Osteocyte (in vitro differentiated cells): Measurements from ENCODE around the gene NT5C2. TPM values are rescaled to one million over a fixed set of nuclear protein-coding genes. Genes with fewer than 3 reads are reported as not detected.

Source experiments
- DNase-seq: peaks from one replicate; pipeline ENCODE4 v3.0.0; 2021; ENCODE audit warnings: mixed read lengths; ENCODE audit not compliant: unreplicated experiment; ENCODE audit errors: extremely low spot score
- H3K27ac Mint-ChIP-seq: one replicate; pipeline ENCODE4 v1.8.0; 2021; ENCODE audit warnings: mild to moderate bottlenecking, mixed read lengths; ENCODE audit not compliant: unreplicated experiment
- H3K27me3 Mint-ChIP-seq: one replicate; pipeline ENCODE4 v1.8.0; 2021; ENCODE audit warnings: mixed read lengths; ENCODE audit not compliant: unreplicated experiment
- H3K36me3 Mint-ChIP-seq: one replicate; pipeline ENCODE4 v1.8.0; 2021; ENCODE audit warnings: mixed read lengths; ENCODE audit not compliant: unreplicated experiment
- H3K4me1 Mint-ChIP-seq: one replicate; pipeline ENCODE4 v1.8.0; 2021; ENCODE audit warnings: mixed read lengths; ENCODE audit not compliant: unreplicated experiment
- H3K4me3 Mint-ChIP-seq: one replicate; pipeline ENCODE4 v1.8.0; 2021; ENCODE audit warnings: mild to moderate bottlenecking, moderate library complexity, mixed read lengths; ENCODE audit not compliant: unreplicated experiment
- H3K9me3 Mint-ChIP-seq: one replicate; pipeline ENCODE4 v1.8.0; 2021; ENCODE audit warnings: mixed read lengths; ENCODE audit not compliant: unreplicated experiment
- CTCF ChIP-seq: fragments of 200-600 bp; sonication (generic); IDR thresholded peaks from 2 replicates; pipeline ENCODE4 v1.5.0; 2021; ENCODE audit warnings: antibody characterized with exemption, mild to moderate bottlenecking, moderate library complexity
- total RNA-seq: library from RNA; stranded (reverse); gene quantifications from 2 replicates; pipeline ENCODE4 v1.2.1, GENCODE V29; 2021

The NT5C2 gene
- total RNA-seq, 1 donor from 2014 or later = 64.0 TPM

GRCh38 chr10:103104721-103105120 is 88.4 kb downstream of the NT5C2 start:
- no peaks in the 10 kb centered on the region for H3K4me1 Mint-ChIP-seq
- H3K4me3 Mint-ChIP-seq = no peak overlapping the region
- no peak for DNase-seq
- no peak overlapping the region for H3K27ac Mint-ChIP-seq
- no peaks in the 10 kb centered on the region for H3K27me3 Mint-ChIP-seq
- TF ChIP-seq CTCF = no peak
- no peaks in the 10 kb centered on the region for H3K9me3 Mint-ChIP-seq
- peaks cover 37% of the 10 kb centered on the region for H3K36me3 Mint-ChIP-seq

- Mint-ChIP-seq H3K27ac (no peak overlapping the region), H3K4me3 (no peak overlapping the region), H3K27me3 (no peaks in the 10 kb centered on the region), H3K36me3 (peaks cover 36% of the 10 kb centered on the region), H3K9me3 (no peaks in the 10 kb centered on the region), H3K4me1 (no peaks in the 10 kb centered on the region)
- DNase-seq = no peak
- TF ChIP-seq CTCF = no peak
These were observed 89.1 kb downstream of the NT5C2 start for GRCh38 chr10:103103989-103104388.

- Mint-ChIP-seq H3K27me3 (no peaks in the 10 kb centered on the region), H3K9me3 (no peaks in the 10 kb centered on the region), H3K36me3 (peaks cover 42% of the 10 kb centered on the region), H3K27ac (no peak overlapping the region), H3K4me1 (no peaks in the 10 kb centered on the region), H3K4me3 (no peak overlapping the region)
- no peak for TF ChIP-seq CTCF
- no peak for DNase-seq
These were observed 90.9 kb downstream of the NT5C2 start for GRCh38 chr10:103102195-103102594.

GRCh38 chr10:103100620-103101019 is 92.5 kb downstream of the NT5C2 start:
- H3K36me3 Mint-ChIP-seq = peaks cover 41% of the 10 kb centered on the region
- H3K27ac Mint-ChIP-seq = no peak overlapping the region
- H3K4me3 Mint-ChIP-seq = no peak overlapping the region
- no peaks in the 10 kb centered on the region for H3K27me3 Mint-ChIP-seq
- peak; percentile 36 for DNase-seq
- no peaks in the 10 kb centered on the region for H3K4me1 Mint-ChIP-seq
- H3K9me3 Mint-ChIP-seq = no peaks in the 10 kb centered on the region
- TF ChIP-seq CTCF = no peak

GRCh38 chr10:103098240-103098639 is 94.8 kb downstream of the NT5C2 start:
- Mint-ChIP-seq H3K36me3 (peaks cover 45% of the 10 kb centered on the region), H3K4me1 (no peaks in the 10 kb centered on the region), H3K9me3 (no peaks in the 10 kb centered on the region), H3K27me3 (no peaks in the 10 kb centered on the region), H3K27ac (no peak overlapping the region), H3K4me3 (no peak overlapping the region)
- no peak for TF ChIP-seq CTCF
- no peak for DNase-seq
